H9 (cell line): ENCODE data around the gene GHR. TPM values are rescaled to one million over a fixed set of nuclear protein-coding genes. Genes with fewer than 3 reads are reported as not detected.

Source experiments
- DNase-seq: peaks from one replicate; pipeline ENCODE4 v3.0.0-alpha.2; 2017
- H2AFZ ChIP-seq: one replicate; pipeline ENCODE4 v1.6.1; 2013; ENCODE audit warnings: mild to moderate bottlenecking, low read length, control low read depth, moderate library complexity
- H2AK5ac ChIP-seq: 2 replicates; pipeline ENCODE4 v1.6.1; 2013; ENCODE audit warnings: low read length, control low read depth, mixed read lengths; ENCODE audit not compliant: insufficient read length
- H2BK120ac ChIP-seq: one replicate; pipeline ENCODE4 v1.6.1; 2013; ENCODE audit warnings: low read depth, mild to moderate bottlenecking, low read length, control low read depth, inconsistent platforms; ENCODE audit not compliant: poor library complexity, severe bottlenecking
- H2BK12ac ChIP-seq: 2 replicates; pipeline ENCODE4 v1.6.1; 2013; ENCODE audit warnings: low read length, control low read depth, mixed read lengths, low read depth; ENCODE audit not compliant: insufficient read length
- H2BK15ac ChIP-seq: 2 replicates; pipeline ENCODE4 v1.6.1; 2013; ENCODE audit warnings: low read depth, low read length, control low read depth
- H2BK20ac ChIP-seq: one replicate; pipeline ENCODE4 v1.6.1; 2013; ENCODE audit warnings: low read depth, mild to moderate bottlenecking, low read length, control low read depth, inconsistent platforms; ENCODE audit not compliant: poor library complexity, severe bottlenecking
- H2BK5ac ChIP-seq: 2 replicates; pipeline ENCODE4 v1.6.1; 2013; ENCODE audit warnings: low read length, control low read depth, mixed read lengths; ENCODE audit not compliant: insufficient read length
- H3K14ac ChIP-seq: 2 replicates; pipeline ENCODE4 v1.6.1; 2013; ENCODE audit warnings: low read length, control low read depth; ENCODE audit not compliant: insufficient read depth
- H3K18ac ChIP-seq: 2 replicates; pipeline ENCODE4 v1.6.1; 2013; ENCODE audit warnings: low read depth, mild to moderate bottlenecking, mixed read lengths, low read length, control low read depth; ENCODE audit not compliant: insufficient read length
- H3K23ac ChIP-seq: 2 replicates; pipeline ENCODE4 v1.6.1; 2013; ENCODE audit warnings: low read length, control low read depth, mixed read lengths, low read depth; ENCODE audit not compliant: insufficient read length
- H3K23me2 ChIP-seq: 2 replicates; pipeline ENCODE4 v1.6.1; 2013; ENCODE audit warnings: low read depth, mild to moderate bottlenecking, mixed read lengths, low read length, control low read depth; ENCODE audit not compliant: insufficient read length, poor library complexity, severe bottlenecking
- H3K27ac ChIP-seq: 2 replicates; pipeline ENCODE4 v1.5.1; 2013; ENCODE audit warnings: low read length, control low read depth, mixed read lengths, low read depth; ENCODE audit not compliant: insufficient read length
- H3K27me3 ChIP-seq: 2 replicates; pipeline ENCODE4 v1.6.1; 2013; ENCODE audit warnings: low read length, control low read depth, inconsistent platforms; ENCODE audit not compliant: insufficient read depth
- H3K4ac ChIP-seq: 2 replicates; pipeline ENCODE4 v1.6.1; 2013; ENCODE audit warnings: low read depth, mild to moderate bottlenecking, control low read depth, inconsistent platforms, low read length, moderate library complexity
- H3K4me1 ChIP-seq: 2 replicates; pipeline ENCODE4 v1.6.1; 2013; ENCODE audit warnings: low read length, control low read depth, inconsistent platforms; ENCODE audit not compliant: insufficient read depth
- H3K4me2 ChIP-seq: 2 replicates; pipeline ENCODE4 v1.6.1; 2013; ENCODE audit warnings: low read length, control low read depth, mixed read lengths; ENCODE audit not compliant: insufficient read length, insufficient read depth
- H3K56ac ChIP-seq: 2 replicates; pipeline ENCODE4 v1.6.1; 2013; ENCODE audit warnings: low read depth, mild to moderate bottlenecking, mixed read lengths, low read length, control low read depth; ENCODE audit not compliant: insufficient read length
- H3K79me1 ChIP-seq: 2 replicates; pipeline ENCODE4 v1.6.1; 2013; ENCODE audit warnings: low read depth, mild to moderate bottlenecking, moderate library complexity, low read length, control low read depth, inconsistent platforms; ENCODE audit not compliant: insufficient read depth, poor library complexity, severe bottlenecking
- H3K79me2 ChIP-seq: 2 replicates; pipeline ENCODE4 v1.6.1; 2013; ENCODE audit warnings: low read length, control low read depth, inconsistent platforms; ENCODE audit not compliant: insufficient read depth
- H3K9ac ChIP-seq: 2 replicates; pipeline ENCODE4 v1.6.1; 2013; ENCODE audit warnings: low read length, control low read depth, mixed read lengths; ENCODE audit not compliant: insufficient read length; ENCODE audit errors: extremely low read depth
- H3K9me3 ChIP-seq: one replicate; pipeline ENCODE4 v1.6.1; 2013; ENCODE audit warnings: low read depth, low read length, inconsistent platforms; ENCODE audit not compliant: control insufficient read depth
- H3T11ph ChIP-seq: one replicate; pipeline ENCODE4 v1.6.1; 2013; ENCODE audit warnings: mild to moderate bottlenecking, low read length, control low read depth, inconsistent platforms
- H4K20me1 ChIP-seq: one replicate; pipeline ENCODE4 v1.6.1; 2013; ENCODE audit not compliant: control insufficient read depth, insufficient read length, insufficient read depth
- H4K5ac ChIP-seq: 2 replicates; pipeline ENCODE4 v1.6.1; 2013; ENCODE audit warnings: low read depth, mild to moderate bottlenecking, mixed read lengths, low read length, control low read depth; ENCODE audit not compliant: insufficient read length
- H4K8ac ChIP-seq: replicated peaks from 2 replicates; pipeline ENCODE4 v1.6.1; 2013; ENCODE audit warnings: low read length, control low read depth, mixed read lengths, low read depth; ENCODE audit not compliant: insufficient read length
- H4K91ac ChIP-seq: 2 replicates; pipeline ENCODE4 v1.6.1; 2013; ENCODE audit warnings: low read depth, mild to moderate bottlenecking, moderate library complexity, mixed read lengths, low read length, control low read depth; ENCODE audit not compliant: insufficient read length
- H3K27ac Mint-ChIP-seq, 3 experiments: 2 replicates in 2 of 3; 3 replicates in 1 of 3; pipeline ENCODE4 v1.8.0; 2020 to 2021; ENCODE audit warnings: mixed read lengths in 3 of 3, mild to moderate bottlenecking in 1 of 3, moderate library complexity in 1 of 3
- H3K27me3 Mint-ChIP-seq: 2 replicates; pipeline ENCODE4 v1.8.0; 2021; ENCODE audit warnings: low read depth, mild to moderate bottlenecking, moderate library complexity, mixed read lengths
- H3K36me3 Mint-ChIP-seq, 3 experiments: 2 replicates in 2 of 3; 3 replicates in 1 of 3; pipeline ENCODE4 v1.8.0; 2020 to 2021; ENCODE audit warnings: low read depth in 3 of 3, mixed read lengths in 3 of 3; ENCODE audit not compliant: insufficient read depth in 1 of 3
- H3K4me1 Mint-ChIP-seq, 2 experiments: 2 replicates each; pipeline ENCODE4 v1.8.0; 2020; ENCODE audit warnings: mixed read lengths in 2 of 2
- H3K4me3 Mint-ChIP-seq, 2 experiments: 2 replicates in 1 of 2; 3 replicates in 1 of 2; pipeline ENCODE4 v1.8.0; 2020 to 2021; ENCODE audit warnings: mild to moderate bottlenecking in 2 of 2, mixed read lengths in 2 of 2, moderate library complexity in 1 of 2
- H3K9me3 Mint-ChIP-seq, 2 experiments: 2 replicates in 1 of 2; 3 replicates in 1 of 2; pipeline ENCODE4 v1.8.0; 2020; ENCODE audit warnings: mild to moderate bottlenecking in 2 of 2, mixed read lengths in 2 of 2, moderate library complexity in 1 of 2
- WGBS: extraction: QIAGEN DNeasy Blood & Tissue Kit; methylation state at CpG from one replicate; pipeline ENCODE4 v1.1.7; 2013; ENCODE audit warnings: missing lambda C conversion rate, low lambda C conversion rate, mixed read lengths; ENCODE audit not compliant: insufficient read length; ENCODE audit errors: extremely low coverage; 5-methylcytosine and 5-hydroxymethylcytosine counted together
- total RNA-seq: library from RNA; stranded (reverse); gene quantifications from 2 replicates; pipeline ENCODE4 v1.2.1, GENCODE V29; 2021
- TF ChIP-seq, protein P1 (sequence below): fragments of 200-600 bp; sonication (generic); conservative IDR thresholded peaks from 3 replicates; pipeline ENCODE4 v1.8.0; 2021; ENCODE audit warnings: antibody characterized with exemption, mild to moderate bottlenecking

Gene GHR
- total RNA-seq, 1 experiment from 2014 or later = 0.20 TPM

DNA sequence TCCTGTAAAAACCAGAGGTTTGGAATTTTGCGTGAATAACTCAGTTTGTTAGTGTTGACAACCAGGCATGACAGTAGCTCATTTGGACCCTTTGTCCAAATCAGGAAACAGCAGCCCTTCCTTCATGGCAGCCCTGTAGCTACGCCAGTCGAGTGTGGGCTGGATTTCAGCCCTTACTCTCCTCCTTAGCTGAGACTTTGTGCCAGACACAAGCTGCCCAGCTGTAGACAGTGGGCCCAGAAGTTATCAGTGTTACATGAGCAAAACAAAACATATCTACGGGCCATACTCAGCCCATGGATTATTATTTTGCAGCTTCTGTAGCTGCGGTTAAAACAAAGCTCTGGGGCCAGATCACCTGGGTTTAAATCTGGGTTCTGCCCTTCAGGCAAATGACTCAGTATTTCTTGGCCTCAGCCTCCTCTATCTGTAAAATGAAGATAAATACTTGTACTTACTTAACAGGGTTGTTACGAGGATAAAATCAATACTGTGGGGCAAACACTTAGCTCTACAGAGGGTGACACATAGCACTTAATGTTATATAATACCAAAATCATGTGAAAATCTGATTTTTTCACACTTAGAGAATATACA, 76.9 kb downstream of the GHR start:
- H3K27me3 ChIP-seq = no peaks in the 10 kb centered on the region
- H3K79me1 ChIP-seq = no peaks in the 10 kb centered on the region
- no peak overlapping the region for H2BK5ac ChIP-seq
- no peaks in the 10 kb centered on the region for H3K9me3 ChIP-seq
- H4K20me1 ChIP-seq = no peaks in the 10 kb centered on the region
- H2AK5ac ChIP-seq = no peak overlapping the region
- no peak overlapping the region for H3K23ac ChIP-seq
- Mint-ChIP-seq H3K4me3 (no peak overlapping the region), H3K36me3 (no peaks in the 10 kb centered on the region; a peak in 1 of 7 replicates), H3K9me3 (peaks cover 0 to 3% of the 10 kb centered on the region in 2 experiments; a peak in 1 of 5 replicates), H3K27ac (no peak overlapping the region; a peak in 1 of 7 replicates), H3K27me3 (no peaks in the 10 kb centered on the region), H3K4me1 (peaks cover 33 to 42% of the 10 kb centered on the region in 2 experiments)
- no peak overlapping the region for H4K91ac ChIP-seq
- H2BK120ac ChIP-seq = no peak overlapping the region
- no peak overlapping the region for H2BK15ac ChIP-seq
- H2BK20ac ChIP-seq = no peak overlapping the region
- no peak overlapping the region for H3K4me2 ChIP-seq
- no peak overlapping the region for H4K5ac ChIP-seq
- DNase-seq = no peak
- H3K14ac ChIP-seq = no peak overlapping the region
- no CpG with 5 or more reads among the region's 6 CpGs for WGBS
- no peak overlapping the region for H3K18ac ChIP-seq
- no peak overlapping the region for H3K27ac ChIP-seq
- H3K9ac ChIP-seq = no peak overlapping the region
- H3T11ph ChIP-seq = no peak overlapping the region
- H3K4ac ChIP-seq = no peak overlapping the region
- H2AFZ ChIP-seq = no peak overlapping the region
- H3K4me1 ChIP-seq = peaks cover 4% of the 10 kb centered on the region; the same call in 1 of the 2 replicates
- H3K23me2 ChIP-seq = no peaks in the 10 kb centered on the region
- H3K79me2 ChIP-seq = no peaks in the 10 kb centered on the region
- H2BK12ac ChIP-seq = no peak overlapping the region
- no peak overlapping the region for H4K8ac ChIP-seq
- TF ChIP-seq, protein P1, sequence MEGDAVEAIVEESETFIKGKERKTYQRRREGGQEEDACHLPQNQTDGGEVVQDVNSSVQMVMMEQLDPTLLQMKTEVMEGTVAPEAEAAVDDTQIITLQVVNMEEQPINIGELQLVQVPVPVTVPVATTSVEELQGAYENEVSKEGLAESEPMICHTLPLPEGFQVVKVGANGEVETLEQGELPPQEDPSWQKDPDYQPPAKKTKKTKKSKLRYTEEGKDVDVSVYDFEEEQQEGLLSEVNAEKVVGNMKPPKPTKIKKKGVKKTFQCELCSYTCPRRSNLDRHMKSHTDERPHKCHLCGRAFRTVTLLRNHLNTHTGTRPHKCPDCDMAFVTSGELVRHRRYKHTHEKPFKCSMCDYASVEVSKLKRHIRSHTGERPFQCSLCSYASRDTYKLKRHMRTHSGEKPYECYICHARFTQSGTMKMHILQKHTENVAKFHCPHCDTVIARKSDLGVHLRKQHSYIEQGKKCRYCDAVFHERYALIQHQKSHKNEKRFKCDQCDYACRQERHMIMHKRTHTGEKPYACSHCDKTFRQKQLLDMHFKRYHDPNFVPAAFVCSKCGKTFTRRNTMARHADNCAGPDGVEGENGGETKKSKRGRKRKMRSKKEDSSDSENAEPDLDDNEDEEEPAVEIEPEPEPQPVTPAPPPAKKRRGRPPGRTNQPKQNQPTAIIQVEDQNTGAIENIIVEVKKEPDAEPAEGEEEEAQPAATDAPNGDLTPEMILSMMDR = no peak
- H3K56ac ChIP-seq = no peak overlapping the region
